ENCODE data around the gene SEMA6D. TPM values are rescaled to one million over a fixed set of nuclear protein-coding genes. Genes with fewer than 3 reads are reported as not detected.

Gene SEMA6D
- total RNA-seq, 1 donor from 2014 or later, result 6.4 TPM

DNA sequence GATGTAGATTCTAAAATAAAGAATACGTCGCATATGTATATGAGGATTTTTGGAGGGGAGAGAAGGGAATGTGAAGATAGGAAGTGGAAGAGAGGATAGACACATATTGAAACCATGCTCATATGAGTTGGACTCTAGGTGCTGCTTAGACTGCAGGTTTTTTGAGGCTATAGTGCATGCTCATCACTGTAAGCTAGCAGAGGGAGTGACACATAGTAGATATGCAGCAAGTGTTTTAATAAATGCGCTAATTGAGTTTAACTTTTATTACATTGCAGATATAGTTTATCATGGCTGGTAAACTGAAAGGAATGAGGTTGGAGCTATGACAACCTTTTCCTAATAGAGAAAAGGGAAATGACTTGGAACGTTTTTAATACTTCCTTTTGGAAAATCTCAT, 7.7 kb downstream of the SEMA6D start:
- no peak overlapping the region for H3K4me3 Mint-ChIP-seq (ENCODE audit: unreplicated experiment)
- H3K4me1 Mint-ChIP-seq (ENCODE audit: low read depth), result peaks cover 14% of the 10 kb centered on the region
- H3K9me3 Mint-ChIP-seq (ENCODE audit: low read depth), result no peaks in the 10 kb centered on the region
- no peak overlapping the region for H3K27ac Mint-ChIP-seq (ENCODE audit: unreplicated experiment)
- DNase-seq (ENCODE audit: low spot score), result no peak
- TF ChIP-seq, protein P1, sequence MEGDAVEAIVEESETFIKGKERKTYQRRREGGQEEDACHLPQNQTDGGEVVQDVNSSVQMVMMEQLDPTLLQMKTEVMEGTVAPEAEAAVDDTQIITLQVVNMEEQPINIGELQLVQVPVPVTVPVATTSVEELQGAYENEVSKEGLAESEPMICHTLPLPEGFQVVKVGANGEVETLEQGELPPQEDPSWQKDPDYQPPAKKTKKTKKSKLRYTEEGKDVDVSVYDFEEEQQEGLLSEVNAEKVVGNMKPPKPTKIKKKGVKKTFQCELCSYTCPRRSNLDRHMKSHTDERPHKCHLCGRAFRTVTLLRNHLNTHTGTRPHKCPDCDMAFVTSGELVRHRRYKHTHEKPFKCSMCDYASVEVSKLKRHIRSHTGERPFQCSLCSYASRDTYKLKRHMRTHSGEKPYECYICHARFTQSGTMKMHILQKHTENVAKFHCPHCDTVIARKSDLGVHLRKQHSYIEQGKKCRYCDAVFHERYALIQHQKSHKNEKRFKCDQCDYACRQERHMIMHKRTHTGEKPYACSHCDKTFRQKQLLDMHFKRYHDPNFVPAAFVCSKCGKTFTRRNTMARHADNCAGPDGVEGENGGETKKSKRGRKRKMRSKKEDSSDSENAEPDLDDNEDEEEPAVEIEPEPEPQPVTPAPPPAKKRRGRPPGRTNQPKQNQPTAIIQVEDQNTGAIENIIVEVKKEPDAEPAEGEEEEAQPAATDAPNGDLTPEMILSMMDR (IDR thresholded peaks at IDR 0.05), result no peak
- H3K36me3 Mint-ChIP-seq (ENCODE audit: low read depth), result peaks cover 2% of the 10 kb centered on the region
- H3K27me3 Mint-ChIP-seq (ENCODE audit: low read depth), result peaks cover 17% of the 10 kb centered on the region

DNA sequence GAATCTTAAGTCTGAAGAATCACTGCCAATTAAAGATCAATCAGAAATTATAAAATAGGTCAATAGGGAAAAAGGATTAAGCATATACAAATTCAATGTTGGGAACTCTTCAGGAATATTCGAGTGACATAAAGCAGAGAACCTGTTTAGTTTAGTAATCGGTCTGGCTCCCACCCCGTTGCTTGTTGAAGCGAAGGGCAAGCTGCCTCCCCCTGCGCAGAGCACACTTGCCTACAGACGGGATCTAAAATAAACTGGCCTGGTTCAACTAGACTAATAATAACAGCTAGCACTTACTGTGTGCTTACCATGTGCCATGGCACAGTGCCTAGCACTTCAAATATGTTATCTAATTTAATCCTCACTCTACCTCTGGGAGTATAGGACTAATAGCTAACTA, 8.6 kb downstream of the SEMA6D start:
- Mint-ChIP-seq H3K9me3 (ENCODE audit: low read depth) (no peaks in the 10 kb centered on the region), H3K27ac (ENCODE audit: unreplicated experiment) (no peak overlapping the region), H3K36me3 (ENCODE audit: low read depth) (peaks cover 2% of the 10 kb centered on the region), H3K4me3 (ENCODE audit: unreplicated experiment) (no peak overlapping the region), H3K4me1 (ENCODE audit: low read depth) (peaks cover 9% of the 10 kb centered on the region), H3K27me3 (ENCODE audit: low read depth) (peaks cover 13% of the 10 kb centered on the region)
- TF ChIP-seq, protein P1 (IDR thresholded peaks at IDR 0.05), result no peak
- no peak for DNase-seq (ENCODE audit: low spot score)

DNA sequence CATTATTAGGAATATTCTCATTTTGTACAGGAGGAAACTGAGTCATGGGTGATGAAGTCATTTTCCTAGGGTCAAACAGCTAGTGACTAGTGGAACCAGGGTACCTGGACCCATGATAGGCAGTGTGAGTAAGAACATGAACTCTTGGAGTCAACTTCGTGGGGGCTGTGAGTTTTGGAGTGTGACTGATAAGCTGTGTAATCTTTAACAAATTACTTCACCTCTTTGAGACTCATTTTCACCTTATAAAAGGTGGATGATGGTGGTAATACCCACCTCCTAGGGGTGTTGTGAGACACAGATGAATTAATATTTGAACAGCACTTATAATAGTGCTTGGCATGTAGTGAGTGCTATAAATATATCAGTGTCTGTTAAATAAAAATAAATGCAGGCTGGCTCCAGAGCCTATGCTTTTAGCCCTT, 9.1 kb downstream of the SEMA6D start:
- Mint-ChIP-seq H3K27ac (ENCODE audit: unreplicated experiment) (no peak overlapping the region), H3K36me3 (ENCODE audit: low read depth) (peaks cover 2% of the 10 kb centered on the region), H3K4me3 (ENCODE audit: unreplicated experiment) (no peak overlapping the region), H3K27me3 (ENCODE audit: low read depth) (peaks cover 13% of the 10 kb centered on the region), H3K4me1 (ENCODE audit: low read depth) (peaks cover 9% of the 10 kb centered on the region), H3K9me3 (ENCODE audit: low read depth) (no peaks in the 10 kb centered on the region)
- no peak for DNase-seq (ENCODE audit: low spot score)
- TF ChIP-seq, protein P1 (IDR thresholded peaks at IDR 0.05), result no peak

DNA sequence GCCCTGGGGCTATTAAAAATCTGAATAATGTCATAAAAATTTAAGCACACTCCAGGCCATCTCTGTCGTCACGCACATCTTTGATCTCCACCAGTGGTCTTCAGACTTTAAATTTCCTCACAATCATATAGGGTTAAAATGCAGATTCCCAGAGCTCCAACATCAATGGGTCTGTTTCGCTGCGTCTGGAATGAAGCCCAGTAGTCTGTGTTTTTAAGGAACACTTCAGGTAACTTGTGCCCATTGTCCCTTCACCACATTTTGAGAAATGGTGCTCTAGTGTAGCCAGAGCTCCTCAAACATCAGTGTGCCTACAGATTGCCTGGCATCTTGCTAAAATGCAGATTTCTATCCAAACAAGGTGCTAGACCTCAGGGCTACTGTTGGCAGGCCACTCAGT, 9.8 kb downstream of the SEMA6D start:
- Mint-ChIP-seq H3K4me1 (ENCODE audit: low read depth) (peaks cover 9% of the 10 kb centered on the region), H3K4me3 (ENCODE audit: unreplicated experiment) (no peak overlapping the region), H3K27me3 (ENCODE audit: low read depth) (peaks cover 10% of the 10 kb centered on the region), H3K36me3 (ENCODE audit: low read depth) (peaks cover 2% of the 10 kb centered on the region), H3K27ac (ENCODE audit: unreplicated experiment) (no peak overlapping the region), H3K9me3 (ENCODE audit: low read depth) (no peaks in the 10 kb centered on the region)
- TF ChIP-seq, protein P1 (IDR thresholded peaks at IDR 0.05), result no peak
- no peak for DNase-seq (ENCODE audit: low spot score)

- Mint-ChIP-seq H3K4me1 (ENCODE audit: low read depth) (peaks cover 9% of the 10 kb centered on the region), H3K36me3 (ENCODE audit: low read depth) (peaks cover 2% of the 10 kb centered on the region), H3K9me3 (ENCODE audit: low read depth) (no peaks in the 10 kb centered on the region), H3K27me3 (ENCODE audit: low read depth) (peaks cover 10% of the 10 kb centered on the region), H3K4me3 (ENCODE audit: unreplicated experiment) (no peak overlapping the region), H3K27ac (ENCODE audit: unreplicated experiment) (no peak overlapping the region)
- TF ChIP-seq, protein P1 (IDR thresholded peaks at IDR 0.05), result no peak
- DNase-seq (ENCODE audit: low spot score), result no peak
Measured at GRCh38 chr15:47727676-47728075, 10.4 kb downstream of the SEMA6D start.
